A549 (cell line): ENCODE measurements around the gene TMPRSS9. TPM values are rescaled to one million over a fixed set of nuclear protein-coding genes. Genes with fewer than 3 reads are reported as not detected.

Experiments
- ATAC-seq, 2 experiments: fragments of 200-7000 bp in 1 of 2; fragments of >200 bp in 1 of 2; cut with Nextera tagmentation in 1 of 2; cut with Tn5 transposase in 1 of 2; 3 replicates each; pipeline versions ENCODE4 v1.8.0 to v1.9.1; 2018 to 2020; ENCODE audit warnings: mild to moderate bottlenecking in 1 of 2, moderate library complexity in 1 of 2
- CTCF ChIA-PET: fragments of 300-600 bp; sonication (Branson Sonifier 250); formaldehyde crosslinking; extraction: SDS; loops from one replicate; lab custom pipeline; 2021; ENCODE audit warnings: antibody characterized with exemption, inconsistent platforms; lab: Yijun Ruan, JAX
- POLR2A ChIA-PET: fragments of 350-600 bp; formaldehyde crosslinking; extraction: SDS; loops from one replicate; lab custom pipeline; 2021; ENCODE audit warnings: antibody characterized with exemption, inconsistent platforms; lab: Yijun Ruan, JAX
- DNase-seq, 2 experiments: peaks; one replicate each; pipeline versions ENCODE4 v3.0.0 to v3.0.0-alpha.2; 2011 to 2016; ENCODE audit warnings: low read depth in 1 of 2, low spot score in 1 of 2
- FAIRE-seq: peaks from 2 replicates; lab custom pipeline; 2011; peaks lifted over from hg19 to GRCh38; lab: Jason Lieb, UNC
- H3K27ac ChIP-seq, 2 experiments: fragments of >200 bp; sonication (Bioruptor Twin); formaldehyde crosslinking; 3 replicates each; pipeline ENCODE4 v1.5.1; 2016 to 2017
- H3K4me1 ChIP-seq: fragments of >200 bp; sonication (Bioruptor Twin); formaldehyde crosslinking; 3 replicates; pipeline ENCODE4 v1.6.1; 2016
- H3K4me2 ChIP-seq: fragments of >200 bp; sonication (Bioruptor Twin); formaldehyde crosslinking; 3 replicates; pipeline ENCODE4 v1.6.1; 2016
- H3K4me3 ChIP-seq: fragments of >200 bp; sonication (Bioruptor Twin); formaldehyde crosslinking; 3 replicates; pipeline ENCODE4 v1.5.1; 2016
- H3K9me3 ChIP-seq: fragments of >200 bp; sonication (Bioruptor Twin); formaldehyde crosslinking; 3 replicates; pipeline ENCODE4 v1.6.1; 2016
- ATOH8 ChIP-seq: fragments of 250-450 bp; sonication (Bioruptor Pico); IDR thresholded peaks from 2 replicates; pipeline ENCODE4 v1.5.0; 2020; ENCODE audit warnings: low read depth, mild to moderate bottlenecking, moderate library complexity
- CHD2 ChIP-seq: fragments of 150-350 bp; IDR thresholded peaks from 2 replicates; pipeline ENCODE4 v1.6.1; 2014; ENCODE audit warnings: low read length; ENCODE audit not compliant: partially characterized antibody
- ESRRA ChIP-seq: fragments of 150-350 bp; IDR thresholded peaks from 2 replicates; pipeline ENCODE4 v1.6.1; 2014; ENCODE audit warnings: mild to moderate bottlenecking, low read length, borderline replicate concordance
- GATA3 ChIP-seq: IDR thresholded peaks from 2 replicates; pipeline ENCODE4 v1.6.1; 2012; ENCODE audit warnings: borderline replicate concordance
- HDAC2 ChIP-seq: fragments of 200-600 bp; sonication (generic); IDR thresholded peaks from 2 replicates; pipeline ENCODE4 v1.6.1; 2016
- HES2 ChIP-seq: fragments of >200 bp; sonication (Bioruptor Twin); formaldehyde crosslinking; IDR thresholded peaks from 2 replicates; pipeline ENCODE4 v1.6.1; 2016
- HEYL ChIP-seq: fragments of 250-450 bp; sonication (Bioruptor Pico); IDR thresholded peaks from 2 replicates; pipeline ENCODE4 v1.8.0; 2021; ENCODE audit warnings: mild to moderate bottlenecking, moderate library complexity
- JUN ChIP-seq, 2 experiments: fragments of >200 bp; sonication (Bioruptor Twin); formaldehyde crosslinking; IDR thresholded peaks; 2 replicates in 1 of 2; 3 replicates in 1 of 2; pipeline ENCODE4 v1.6.1; 2016 to 2017
- MAFK ChIP-seq: fragments of 450-650 bp; IDR thresholded peaks from 2 replicates; pipeline ENCODE4 v1.6.1; 2014; ENCODE audit not compliant: partially characterized antibody
- MAZ ChIP-seq: fragments of 150-350 bp; IDR thresholded peaks from 2 replicates; pipeline ENCODE4 v1.6.1; 2014; ENCODE audit warnings: antibody characterized with exemption, low read depth, low read length, borderline replicate concordance
- NPAS2 ChIP-seq: fragments of 250-450 bp; sonication (Bioruptor Pico); IDR thresholded peaks from 2 replicates; pipeline ENCODE4 v1.8.0; 2022; ENCODE audit warnings: mild to moderate bottlenecking, moderate library complexity, borderline replicate concordance
- RARB ChIP-seq: fragments of 250-450 bp; sonication (Bioruptor Pico); IDR thresholded peaks from 2 replicates; pipeline ENCODE4 v1.8.0; 2021; ENCODE audit warnings: mild to moderate bottlenecking, moderate library complexity
- RCOR1 ChIP-seq: fragments of 150-350 bp; IDR thresholded peaks from 2 replicates; pipeline ENCODE4 v1.6.1; 2014; ENCODE audit warnings: antibody characterized with exemption, low read length, low read depth
- RFX5 ChIP-seq: fragments of 450-650 bp; IDR thresholded peaks from 2 replicates; pipeline ENCODE4 v1.7.1; 2014; ENCODE audit warnings: antibody characterized with exemption, mild to moderate bottlenecking, moderate library complexity
- SMC3 ChIP-seq: fragments of >200 bp; sonication (Bioruptor Twin); formaldehyde crosslinking; IDR thresholded peaks from 3 replicates; pipeline ENCODE4 v1.6.1; 2018; ENCODE audit warnings: inconsistent platforms
- SREBF2 ChIP-seq: fragments of 450-650 bp; IDR thresholded peaks from 2 replicates; pipeline ENCODE4 v1.6.1; 2014; ENCODE audit warnings: mild to moderate bottlenecking, moderate library complexity
- TFCP2L1 ChIP-seq: fragments of 250-450 bp; sonication (Bioruptor Pico); IDR thresholded peaks from 2 replicates; pipeline ENCODE4 v1.5.0; 2021; ENCODE audit warnings: mild to moderate bottlenecking
- ZC3H11A ChIP-seq: fragments of 450-650 bp; IDR thresholded peaks from 2 replicates; pipeline ENCODE4 v1.6.1; 2014; ENCODE audit warnings: antibody characterized with exemption, mild to moderate bottlenecking
- ZNF302 ChIP-seq: fragments of 250-450 bp; sonication (Bioruptor Pico); IDR thresholded peaks from 2 replicates; pipeline ENCODE4 v1.9.0; 2021; ENCODE audit warnings: inconsistent platforms, mild to moderate bottlenecking, moderate library complexity
- WGBS: methylation state at CpG from one replicate; pipeline ENCODE4 v1.1.6; 2017; ENCODE audit errors: missing lambda C conversion rate; 5-methylcytosine and 5-hydroxymethylcytosine counted together
- polyA plus RNA-seq, 4 experiments: library from polyadenylated mRNA; depleted of rRNA in 3 of 4; stranded (reverse); fragments of >200 nt; fragmentation: RNase III in 1 of 4; extraction: RNeasy Plus Mini Kit Qiagen cat#74134 plus additional on column Dnase treatment in 1 of 4; gene quantifications; 2 replicates in 3 of 4; 3 replicates in 1 of 4; pipeline ENCODE4 v1.2.3, GENCODE V29; 2011 to 2017
- TF ChIP-seq, protein P1 (sequence below): fragments of >200 bp; sonication (Bioruptor Twin); formaldehyde crosslinking; IDR thresholded peaks from 3 replicates; pipeline ENCODE4 v1.5.1; 2016

The TMPRSS9 gene
- polyA plus RNA-seq, 2 of the 4 experiments (the other 2 are of a cell fraction) = 0.01 TPM; not detected in 1

DNA sequence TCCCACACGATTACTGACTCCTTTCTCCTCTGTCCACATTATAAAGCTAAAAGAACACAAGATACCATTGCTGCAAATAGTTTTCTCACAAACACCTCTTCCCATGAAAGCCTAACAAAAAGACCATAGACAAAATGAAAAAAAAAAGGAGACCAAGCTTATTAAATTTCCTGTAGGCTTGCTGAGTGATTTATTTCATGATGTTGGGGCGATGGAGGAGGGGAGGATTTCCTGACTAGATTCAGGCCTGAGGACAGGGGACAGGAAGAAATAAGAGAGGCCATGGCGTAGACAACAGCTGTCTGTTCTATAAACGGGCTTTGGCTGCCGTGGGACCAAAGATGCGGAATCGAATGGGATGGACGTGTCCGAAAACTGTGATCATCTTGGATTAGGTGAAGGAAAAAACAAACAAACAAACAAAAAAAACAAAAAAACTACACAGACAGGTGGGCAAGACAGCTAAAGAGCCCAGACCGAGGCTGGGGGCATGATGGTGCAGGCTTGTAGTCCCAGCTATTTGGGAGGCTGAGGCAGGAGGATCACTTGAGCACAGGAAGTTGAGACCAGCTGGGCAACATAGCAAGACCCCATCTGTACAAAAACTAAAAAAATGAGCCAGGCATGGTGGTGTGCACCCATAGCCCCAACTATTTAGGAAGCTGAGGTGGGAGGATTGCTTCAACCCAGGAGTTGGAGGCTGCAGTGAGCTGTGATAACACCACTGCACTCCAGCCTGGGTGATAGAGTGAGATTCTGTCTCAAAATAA is 5.3 kb downstream of the TMPRSS9 start:
- Histone ChIP-seq H3K4me3 (no peak overlapping the region), H3K4me2 (no peak overlapping the region), H3K27ac (no peak overlapping the region), H3K4me1 (0 out of 3 replicates have a peak, but pooled peaks cover 4% of the 10 kb centered on the region), H3K9me3 (no peaks in the 10 kb centered on the region)
- WGBS = 74% methylated on average over 10 of the region's 10 CpGs
- ChIA-PET CTCF (interaction anchor here (1.5 kb wide), 1 partner anchor 12 kb away, joined by 5 read pairs; no protein-coding TSS in a partner anchor), POLR2A (no interaction called here)
- FAIRE-seq = no peak
- no peak for DNase-seq
- TF ChIP-seq GATA3 (no peak), NPAS2 (CRISPR knock-in tag) (no peak), ATOH8 (CRISPR knock-in tag) (no peak), TFCP2L1 (CRISPR knock-in tag) (no peak), ZC3H11A (no peak), HEYL (CRISPR knock-in tag) (no peak), CHD2 (no peak), SMC3 (no peak), HDAC2 (no peak)
- no peak for ATAC-seq

DNA sequence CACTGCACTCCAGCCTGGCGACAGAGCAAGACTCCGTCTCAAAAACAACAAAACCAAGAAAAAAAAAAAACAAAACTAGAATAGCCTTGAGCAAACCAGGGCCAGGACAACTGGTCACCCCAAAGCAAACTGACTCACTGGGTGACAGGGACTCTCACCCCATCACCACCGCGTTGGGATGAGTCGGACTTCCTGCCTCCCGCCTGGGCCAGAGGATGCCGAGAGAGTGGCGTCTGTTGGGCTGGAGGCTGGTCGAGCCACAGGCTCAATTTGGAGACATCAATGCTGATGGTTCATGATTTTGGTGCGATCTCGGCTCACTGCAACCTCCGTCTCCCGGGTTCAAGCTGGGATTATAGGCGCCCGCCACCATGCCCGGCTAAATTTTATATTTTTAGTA is 11.6 kb downstream of the TMPRSS9 start:
- DNase-seq (no peak), ATAC-seq (peak in 1 of 2 experiments; percentile 44; a peak in 1 of 6 replicates), FAIRE-seq (no peak)
- H3K4me3 ChIP-seq = no peak overlapping the region
- WGBS = 54% methylated on average over 16 of the region's 16 CpGs
- TF ChIP-seq ZC3H11A = no peak
- no peak for TF ChIP-seq CHD2
- TF ChIP-seq ZNF302 = no peak
- no peak for TF ChIP-seq MAFK
- TF ChIP-seq RCOR1 = no peak
- TF ChIP-seq, protein P1, sequence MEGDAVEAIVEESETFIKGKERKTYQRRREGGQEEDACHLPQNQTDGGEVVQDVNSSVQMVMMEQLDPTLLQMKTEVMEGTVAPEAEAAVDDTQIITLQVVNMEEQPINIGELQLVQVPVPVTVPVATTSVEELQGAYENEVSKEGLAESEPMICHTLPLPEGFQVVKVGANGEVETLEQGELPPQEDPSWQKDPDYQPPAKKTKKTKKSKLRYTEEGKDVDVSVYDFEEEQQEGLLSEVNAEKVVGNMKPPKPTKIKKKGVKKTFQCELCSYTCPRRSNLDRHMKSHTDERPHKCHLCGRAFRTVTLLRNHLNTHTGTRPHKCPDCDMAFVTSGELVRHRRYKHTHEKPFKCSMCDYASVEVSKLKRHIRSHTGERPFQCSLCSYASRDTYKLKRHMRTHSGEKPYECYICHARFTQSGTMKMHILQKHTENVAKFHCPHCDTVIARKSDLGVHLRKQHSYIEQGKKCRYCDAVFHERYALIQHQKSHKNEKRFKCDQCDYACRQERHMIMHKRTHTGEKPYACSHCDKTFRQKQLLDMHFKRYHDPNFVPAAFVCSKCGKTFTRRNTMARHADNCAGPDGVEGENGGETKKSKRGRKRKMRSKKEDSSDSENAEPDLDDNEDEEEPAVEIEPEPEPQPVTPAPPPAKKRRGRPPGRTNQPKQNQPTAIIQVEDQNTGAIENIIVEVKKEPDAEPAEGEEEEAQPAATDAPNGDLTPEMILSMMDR = no peak
- TF ChIP-seq RFX5 = no peak
- no peak for TF ChIP-seq MAZ
- no peak for TF ChIP-seq SREBF2
- no peak for TF ChIP-seq ESRRA
- H3K4me2 ChIP-seq = no peak overlapping the region
- no peak overlapping the region for H3K27ac ChIP-seq
- CTCF ChIA-PET = interaction anchor here (1.7 kb wide), 1 partner anchor 28 kb away, joined by 4 read pairs; no protein-coding TSS in a partner anchor
- POLR2A ChIA-PET = no interaction called here
- no peaks in the 10 kb centered on the region for H3K4me1 ChIP-seq
- H3K9me3 ChIP-seq = no peaks in the 10 kb centered on the region

DNA sequence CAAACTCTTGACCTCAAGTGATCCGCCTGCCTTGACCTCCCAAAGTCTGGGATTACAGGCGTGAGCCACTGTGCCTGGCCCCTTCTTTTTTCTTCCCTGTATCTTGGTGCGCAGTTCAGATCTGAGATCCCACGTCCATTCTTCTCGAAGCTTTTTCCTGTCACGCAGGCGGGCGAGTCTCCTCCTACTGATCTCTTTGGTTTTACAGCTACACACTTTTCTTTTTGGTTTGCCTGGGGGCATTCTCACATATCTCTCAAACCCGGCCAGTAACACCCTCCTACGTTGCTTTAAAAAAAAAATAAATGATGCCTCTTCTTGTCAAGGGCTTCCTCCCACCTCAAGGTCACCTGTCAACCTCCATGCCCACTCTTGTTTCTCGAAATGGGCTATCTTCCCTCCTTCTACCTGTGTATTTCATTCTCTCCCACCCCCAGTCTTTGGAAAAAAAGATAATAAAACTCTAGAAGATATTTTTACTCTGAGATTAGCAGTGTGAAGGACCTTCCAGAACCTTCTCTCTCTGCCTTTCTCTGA is 12.1 kb downstream of the TMPRSS9 start:
- 73% methylated on average over 11 of the region's 11 CpGs for WGBS
- CTCF ChIA-PET = no interaction called here
- Histone ChIP-seq H3K27ac (no peak overlapping the region), H3K9me3 (no peaks in the 10 kb centered on the region), H3K4me2 (no peak overlapping the region), H3K4me3 (no peak overlapping the region), H3K4me1 (no peaks in the 10 kb centered on the region)
- no peak for FAIRE-seq
- TF ChIP-seq RARB (CRISPR knock-in tag) (no peak), HES2 (no peak), JUN (IDR thresholded peaks at IDR 0.05) (no peak), RFX5 (no peak)
- TF ChIP-seq, all 56 proteins: peak for 0
- DNase-seq (no peak), ATAC-seq (no peak)
- POLR2A ChIA-PET = no interaction called here
